Neural cell (in vitro differentiated cells): ENCODE data around the gene LPP.

Experiments used
- CTCF ChIP-seq: fragments of 450-650 bp; IDR thresholded peaks from 2 replicates; pipeline ENCODE4 v1.5.1; 2014; ENCODE audit warnings: antibody characterized with exemption, mild to moderate bottlenecking, moderate library complexity; ENCODE audit not compliant: poor library complexity, severe bottlenecking
- EP300 ChIP-seq: fragments of 450-650 bp; conservative IDR thresholded peaks from 2 replicates; pipeline ENCODE4 v1.6.1; 2014; ENCODE audit warnings: antibody characterized with exemption, mild to moderate bottlenecking, moderate library complexity; ENCODE audit not compliant: poor library complexity, severe bottlenecking
- EZH2 ChIP-seq: fragments of 200-600, 300-800 bp; shearing (Covaris generic), sonication (generic); IDR thresholded peaks from 2 replicates; pipeline ENCODE4 v1.6.1; 2014; ENCODE audit warnings: antibody characterized with exemption, low read length, borderline replicate concordance, mild to moderate bottlenecking; ENCODE audit not compliant: insufficient read depth, poor library complexity, severe bottlenecking
- POLR2AphosphoS5 ChIP-seq: IDR thresholded peaks from 2 replicates; pipeline ENCODE4 v1.6.1; 2012
- RAD21 ChIP-seq: fragments of 450-650 bp; conservative IDR thresholded peaks from 2 replicates; pipeline ENCODE4 v1.6.1; 2014; ENCODE audit warnings: antibody characterized with exemption, mild to moderate bottlenecking, moderate library complexity
- SMC3 ChIP-seq: fragments of 450-650 bp; conservative IDR thresholded peaks from 2 replicates; pipeline ENCODE4 v1.6.1; 2014; ENCODE audit warnings: antibody characterized with exemption, mild to moderate bottlenecking, moderate library complexity; ENCODE audit not compliant: poor library complexity

GRCh38 chr3:188345223-188345622, 191.3 kb downstream of the LPP start:
- TF ChIP-seq CTCF (no peak), EZH2 (no peak), SMC3 (no peak), EP300 (no peak), RAD21 (no peak), POLR2AphosphoS5 (no peak)
